ENCODE measurements around the gene NXF2. TPM values are rescaled to one million over a fixed set of nuclear protein-coding genes. Genes with fewer than 3 reads are reported as not detected.

The NXF2 gene
- total RNA-seq, 3 donors from 2014 or later (not counting 1 experiment from before 2014, with no cell fraction given): not detected

GRCh38 chrX:102345916-102346315 lies 98.9 kb downstream of the NXF2 start:
- Histone ChIP-seq H3K4me3 (ENCODE audit: low read length) (no peak overlapping the region), H3K9me3 (ENCODE audit: control insufficient read depth, insufficient read depth, low read length) (no peaks in the 10 kb centered on the region), H3K27ac (ENCODE audit: low read length) (no peak overlapping the region), H3K27me3 (ENCODE audit: control insufficient read depth, insufficient read depth, low read length) (no peaks in the 10 kb centered on the region), H3K4me1 (ENCODE audit: control insufficient read depth, insufficient read depth, low read length) (no peaks in the 10 kb centered on the region), H3K36me3 (ENCODE audit: control insufficient read depth, insufficient read depth, low read length) (no peaks in the 10 kb centered on the region)
- 89% methylated on average over 1 of the region's 3 CpGs for WGBS (ENCODE audit: insufficient coverage)
- peak; percentile 65 for TF ChIP-seq CTCF (IDR thresholded peaks at IDR 0.05)
- ATAC-seq: peak in 1 of 3 donors; percentile 71
- intact Hi-C loops (cut with micrococcal nuclease): no loop called here
- Mint-ChIP-seq H3K27me3 (ENCODE audit: low read depth in 2 of 2) (peaks cover 3 to 35% of the 10 kb centered on the region in 2 donors), H3K9me3 (no peaks in the 10 kb centered on the region), H3K27ac (no peak overlapping the region), H3K4me1 (no peaks in the 10 kb centered on the region), H3K36me3 (no peaks in the 10 kb centered on the region), H3K4me3 (no peak overlapping the region)
- peak; percentile 52 to 74 for DNase-seq

Other genes starting within 250 kb of the NXF2 start
- gene TCEAL2, start 121.5 kb upstream of the NXF2 start, total RNA-seq: not detected
- not detected for gene TCEAL6, start 104.7 kb upstream of the NXF2 start, total RNA-seq
- 1 to 10 TPM in 2 of 3 donors, under 1 TPM in 1; 0.75 to 2.5 (median 1.8) TPM for gene BEX5, start 91.2 kb upstream of the NXF2 start, total RNA-seq
- not detected for gene TCP11X1, start 31.9 kb upstream of the NXF2 start, total RNA-seq
- gene NXF2B, start 192.8 kb downstream of the NXF2 start, total RNA-seq: not detected
- not detected for gene TCP11X2, start 224.6 kb downstream of the NXF2 start, total RNA-seq